GM18517 (cell line): Measurements from ENCODE around the gene PDZD8.
A peak's percentile ranks its signal among the peaks of the same experiment; 100 is the strongest.

Source experiments
- ATAC-seq: cut with Tn5 transposase; IDR thresholded peaks from one replicate; pipeline ENCODE4 v1.9.1; 2021; ENCODE audit warnings: mild to moderate bottlenecking, moderate library complexity; ENCODE audit not compliant: unreplicated experiment

Gene PDZD8

GRCh38 chr10:117399341-117400196 is 24.3 kb upstream of the PDZD8 start:
- ATAC-seq: no peak

- ATAC-seq: no peak
Observed at GRCh38 chr10:117398029-117398428, 22.8 kb upstream of the PDZD8 start.

- no peak for ATAC-seq
Observed at GRCh38 chr10:117391436-117392205, 16.4 kb upstream of the PDZD8 start.

GRCh38 chr10:117390420-117390819 is 15.2 kb upstream of the PDZD8 start:
- ATAC-seq: no peak

- no peak for ATAC-seq
Observed at GRCh38 chr10:117386805-117387204, 11.6 kb upstream of the PDZD8 start.

- ATAC-seq: no peak
Observed at GRCh38 chr10:117382861-117383260, 7.6 kb upstream of the PDZD8 start.

GRCh38 chr10:117374506-117375359 is 507 bp downstream of the PDZD8 start:
- ATAC-seq: peak; percentile 24

GRCh38 chr10:117373823-117374505 is 1.3 kb downstream of the PDZD8 start:
- no peak for ATAC-seq

GRCh38 chr10:117370205-117370604 is 5.0 kb downstream of the PDZD8 start:
- ATAC-seq: no peak

- no peak for ATAC-seq
Observed at GRCh38 chr10:117367718-117368117, 7.5 kb downstream of the PDZD8 start.

- ATAC-seq: no peak
Observed at GRCh38 chr10:117366741-117367140, 8.5 kb downstream of the PDZD8 start.

- ATAC-seq: no peak
Observed at GRCh38 chr10:117365612-117366011, 9.6 kb downstream of the PDZD8 start.

- no peak for ATAC-seq
Observed at GRCh38 chr10:117364110-117364960, 10.9 kb downstream of the PDZD8 start.

GRCh38 chr10:117363028-117363427 is 12.2 kb downstream of the PDZD8 start:
- ATAC-seq: no peak

GRCh38 chr10:117362313-117362712 is 12.9 kb downstream of the PDZD8 start:
- no peak for ATAC-seq

GRCh38 chr10:117360994-117361667 is 14.1 kb downstream of the PDZD8 start:
- peak; percentile 56 for ATAC-seq

GRCh38 chr10:117360016-117360415 is 15.2 kb downstream of the PDZD8 start:
- no peak for ATAC-seq

- ATAC-seq: no peak
Observed at GRCh38 chr10:117355072-117355471, 20.2 kb downstream of the PDZD8 start.

- ATAC-seq: no peak
Observed at GRCh38 chr10:117353684-117354083, 21.6 kb downstream of the PDZD8 start.
